ENCODE data around the gene CDIP1. TPM values are rescaled to one million over a fixed set of nuclear protein-coding genes. Genes with fewer than 3 reads are reported as not detected.
A peak's percentile ranks its signal among the peaks of the same experiment; 100 is the strongest.

The CDIP1 gene
- total RNA-seq, 1 experiment from 2014 or later, result 49.7 TPM

GRCh38 chr16:4494746-4495490 lies 43.7 kb downstream of the CDIP1 start:
- Histone ChIP-seq H3K27me3 (ENCODE audit: insufficient read depth, low read length) (no peaks in the 10 kb centered on the region), H3T11ph (ENCODE audit: low read length) (no peak overlapping the region), H2BK12ac (ENCODE audit: insufficient read length, low read depth, low read length) (no peak overlapping the region), H3K14ac (ENCODE audit: insufficient read depth, low read length) (no peak overlapping the region), H3K9ac (ENCODE audit: extremely low read depth, insufficient read length, low read length) (no peak overlapping the region), H3K79me1 (ENCODE audit: insufficient read depth, low read depth, low read length, poor library complexity, severe bottlenecking) (no peaks in the 10 kb centered on the region), H4K8ac (replicated peaks; ENCODE audit: insufficient read length, low read depth, low read length) (no peak overlapping the region), H3K23me2 (ENCODE audit: insufficient read length, low read depth, low read length, poor library complexity, severe bottlenecking) (no peaks in the 10 kb centered on the region), H3K79me2 (ENCODE audit: insufficient read depth, low read length) (no peaks in the 10 kb centered on the region), H2BK20ac (ENCODE audit: low read depth, low read length, poor library complexity, severe bottlenecking) (no peak overlapping the region), H4K91ac (ENCODE audit: insufficient read length, low read depth, low read length) (no peak overlapping the region), H2AK5ac (ENCODE audit: insufficient read length, low read length) (no peak overlapping the region), H2BK15ac (ENCODE audit: low read depth, low read length) (no peak overlapping the region), H3K4me1 (ENCODE audit: insufficient read depth, low read length) (no peaks in the 10 kb centered on the region), H3K9me3 (ENCODE audit: control insufficient read depth, low read depth, low read length) (no peaks in the 10 kb centered on the region), H3K23ac (ENCODE audit: insufficient read length, low read depth, low read length) (no peak overlapping the region), H2AFZ (ENCODE audit: low read length) (no peak overlapping the region), H2BK5ac (ENCODE audit: insufficient read length, low read length) (no peak overlapping the region), H3K56ac (ENCODE audit: insufficient read length, low read depth, low read length) (no peak overlapping the region), H2BK120ac (ENCODE audit: low read depth, low read length, poor library complexity, severe bottlenecking) (no peak overlapping the region), H3K4me2 (ENCODE audit: insufficient read depth, insufficient read length, low read length) (no peak overlapping the region), H4K5ac (ENCODE audit: insufficient read length, low read depth, low read length) (no peak overlapping the region), H3K4ac (ENCODE audit: low read depth, low read length) (no peak overlapping the region), H3K27ac (ENCODE audit: insufficient read length, low read depth, low read length) (no peak overlapping the region), H3K18ac (ENCODE audit: insufficient read length, low read depth, low read length) (no peak overlapping the region), H4K20me1 (ENCODE audit: control insufficient read depth, insufficient read depth, insufficient read length) (no peaks in the 10 kb centered on the region)
- no peak for TF ChIP-seq CTCF (conservative IDR thresholded peaks at IDR 0.05)
- no peak for DNase-seq
- Mint-ChIP-seq H3K4me1 (peaks cover 4 to 20% of the 10 kb centered on the region in 2 experiments; a peak in 3 of 4 replicates), H3K9me3 (no peaks in the 10 kb centered on the region), H3K27me3 (ENCODE audit: low read depth) (no peaks in the 10 kb centered on the region), H3K27ac (peak overlapping the region in 2 of 3 experiments; percentile 12 to 62; a peak in 1 of 7 replicates), H3K36me3 (ENCODE audit: insufficient read depth in 1 of 3, low read depth in 3 of 3) (peaks cover 0 to 3% (median 0%) of the 10 kb centered on the region in 3 experiments; a peak in 2 of 7 replicates), H3K4me3 (no peak overlapping the region)
- WGBS (ENCODE audit: extremely low coverage, insufficient read length, low lambda C conversion rate), result no CpG with 5 or more reads among the region's 6 CpGs
